Measurements from ENCODE around the gene SLX4. TPM values are rescaled to one million over a fixed set of nuclear protein-coding genes. Genes with fewer than 3 reads are reported as not detected.
"Not testable (repeated sequence)": the region's sequence is repeated elsewhere in the genome, so short reads cannot be mapped to it uniquely, and the experiment has no call there.

The SLX4 gene
- total RNA-seq, result 10 to 100 TPM; 14.3 to 14.9 TPM

GRCh38 chr16:3611146-3611975 lies at the start of gene SLX4:
TSS of gene SLX4 (minus strand) at chr16:3611606. CDS start at chr16:3608964, 2,642 bp downstream.
- DNase-seq, result peak; percentile 94
- CTCF ChIA-PET, result interaction anchor here (0.9 to 1.3 kb wide), 4 partner anchors 15 to 643 kb away, joined by 3 to 6 read pairs (median 4); no protein-coding TSS in a partner anchor
- POLR2A ChIA-PET, result interaction anchor here (0.8 to 1.5 kb wide), 14 partner anchors 11 to 929 kb away, joined by 3 to 33 read pairs (median 4); partner anchors contain the start of genes CREBBP, KCTD5 and NLRC3
- no peaks in the 10 kb centered on the region for H3K9me3 Mint-ChIP-seq
- H3K27me3 Mint-ChIP-seq, result no peaks in the 10 kb centered on the region
- H3K4me3 Mint-ChIP-seq, result peak within 1 kb of the TSS; percentile 100
- H3K27ac Mint-ChIP-seq, result peak within 1 kb of the TSS; percentile 99
- peaks cover 50% of the 10 kb centered on the region for H3K36me3 Mint-ChIP-seq (ENCODE audit: low read depth)
- H3K4me1 Mint-ChIP-seq, result peaks cover 57% of the 10 kb centered on the region

GRCh38 chr16:3659251-3659650 lies 47.8 kb upstream of the SLX4 start:
- DNase-seq, result no peak
- H3K27ac Mint-ChIP-seq, result peak overlapping the region; percentile 59
- no peak overlapping the region for H3K4me3 Mint-ChIP-seq
- POLR2A ChIA-PET, result no interaction called here
- H3K4me1 Mint-ChIP-seq, result peaks cover 15% of the 10 kb centered on the region
- H3K36me3 Mint-ChIP-seq (ENCODE audit: low read depth), result peaks cover 48% of the 10 kb centered on the region
- no peaks in the 10 kb centered on the region for H3K27me3 Mint-ChIP-seq
- no peaks in the 10 kb centered on the region for H3K9me3 Mint-ChIP-seq
- CTCF ChIA-PET, result interaction anchor here (1.0 to 1.3 kb wide), 2 partner anchors 10 to 30 kb away, joined by 4 to 6 read pairs; no protein-coding TSS in a partner anchor

GRCh38 chr16:3656491-3657468 lies 45.4 kb upstream of the SLX4 start:
- Mint-ChIP-seq H3K27me3 (no peaks in the 10 kb centered on the region), H3K9me3 (no peaks in the 10 kb centered on the region), H3K36me3 (ENCODE audit: low read depth) (peaks cover 41% of the 10 kb centered on the region), H3K4me3 (no peak overlapping the region), H3K27ac (no peak overlapping the region), H3K4me1 (peaks cover 17% of the 10 kb centered on the region)
- POLR2A ChIA-PET, result interaction anchor here (1.0 to 1.3 kb wide), 2 partner anchors 45 to 157 kb away, joined by 3 read pairs; no protein-coding TSS in a partner anchor
- no peak for DNase-seq
- CTCF ChIA-PET, result no interaction called here

GRCh38 chr16:3656160-3656490 lies 44.7 kb upstream of the SLX4 start:
- CTCF ChIA-PET, DNase-seq, H3K27me3 Mint-ChIP-seq, H3K27ac Mint-ChIP-seq, POLR2A ChIA-PET, H3K4me3 Mint-ChIP-seq, H3K9me3 Mint-ChIP-seq: not testable (repeated sequence)
- H3K4me1 Mint-ChIP-seq, result peaks cover 17% of the 10 kb centered on the region
- H3K36me3 Mint-ChIP-seq (ENCODE audit: low read depth), result peaks cover 41% of the 10 kb centered on the region

- no peak for DNase-seq
- ChIA-PET CTCF (interaction anchor here (1.0 to 1.3 kb wide), 2 partner anchors 29 to 48 kb away, joined by 3 to 5 read pairs; no protein-coding TSS in a partner anchor), POLR2A (no interaction called here)
- Mint-ChIP-seq H3K4me3 (no peak overlapping the region), H3K27me3 (no peaks in the 10 kb centered on the region), H3K4me1 (peaks cover 17% of the 10 kb centered on the region), H3K27ac (no peak overlapping the region), H3K9me3 (no peaks in the 10 kb centered on the region), H3K36me3 (ENCODE audit: low read depth) (peaks cover 38% of the 10 kb centered on the region)
These were observed 44.2 kb upstream of the SLX4 start for GRCh38 chr16:3655396-3656159.

GRCh38 chr16:3655030-3655395 lies 43.6 kb upstream of the SLX4 start:
- H3K36me3 Mint-ChIP-seq (ENCODE audit: low read depth), result peaks cover 37% of the 10 kb centered on the region
- no peak for DNase-seq
- H3K27ac Mint-ChIP-seq, result no peak overlapping the region
- ChIA-PET POLR2A (no interaction called here), CTCF (interaction anchor here (1.0 to 1.3 kb wide), 2 partner anchors 29 to 47 kb away, joined by 3 to 5 read pairs; no protein-coding TSS in a partner anchor)
- H3K4me1 Mint-ChIP-seq, result peaks cover 17% of the 10 kb centered on the region
- no peaks in the 10 kb centered on the region for H3K27me3 Mint-ChIP-seq
- no peaks in the 10 kb centered on the region for H3K9me3 Mint-ChIP-seq
- H3K4me3 Mint-ChIP-seq, result no peak overlapping the region

GRCh38 chr16:3654249-3654991 lies 43.0 kb upstream of the SLX4 start, which contains the start of gene DNASE1:
TSS of gene DNASE1 (plus strand) at chr16:3654691. CDS start at chr16:3655374, 683 bp downstream.
- peak; percentile 67 for DNase-seq
- peaks cover 12% of the 10 kb centered on the region for H3K4me1 Mint-ChIP-seq
- H3K27ac Mint-ChIP-seq, result no peak within 1 kb of the TSS
- peaks cover 31% of the 10 kb centered on the region for H3K36me3 Mint-ChIP-seq (ENCODE audit: low read depth)
- no peak within 1 kb of the TSS for H3K4me3 Mint-ChIP-seq
- H3K9me3 Mint-ChIP-seq, result no peaks in the 10 kb centered on the region
- ChIA-PET POLR2A (interaction anchor here (0.9 to 1.0 kb wide), 2 partner anchors 14 to 42 kb away, joined by 3 read pairs; no protein-coding TSS in a partner anchor), CTCF (interaction anchor here (0.7 to 1.3 kb wide), 7 partner anchors 10 to 598 kb away, joined by 3 to 5 read pairs (median 3); no protein-coding TSS in a partner anchor)
- H3K27me3 Mint-ChIP-seq, result no peaks in the 10 kb centered on the region

GRCh38 chr16:3652373-3653195 lies 41.2 kb upstream of the SLX4 start:
- H3K4me3 Mint-ChIP-seq, result no peak overlapping the region
- no peaks in the 10 kb centered on the region for H3K27me3 Mint-ChIP-seq
- ChIA-PET POLR2A (no interaction called here), CTCF (interaction anchor here (0.6 to 0.9 kb wide), 2 partner anchors 36 to 87 kb away, joined by 3 read pairs; no protein-coding TSS in a partner anchor)
- H3K9me3 Mint-ChIP-seq, result no peaks in the 10 kb centered on the region
- peaks cover 6% of the 10 kb centered on the region for H3K4me1 Mint-ChIP-seq
- no peak for DNase-seq
- H3K27ac Mint-ChIP-seq, result no peak overlapping the region
- H3K36me3 Mint-ChIP-seq (ENCODE audit: low read depth), result peaks cover 18% of the 10 kb centered on the region

- Mint-ChIP-seq H3K27me3 (no peaks in the 10 kb centered on the region), H3K36me3 (ENCODE audit: low read depth) (peaks cover 11% of the 10 kb centered on the region), H3K4me1 (peaks cover 2% of the 10 kb centered on the region), H3K27ac (no peak overlapping the region), H3K9me3 (no peaks in the 10 kb centered on the region), H3K4me3 (no peak overlapping the region)
- ChIA-PET POLR2A (no interaction called here), CTCF (interaction anchor here (0.9 kb wide), 1 partner anchor 36 kb away, joined by 3 read pairs; no protein-coding TSS in a partner anchor)
- no peak for DNase-seq
These were observed 40.3 kb upstream of the SLX4 start for GRCh38 chr16:3651461-3652372.

GRCh38 chr16:3650631-3651265 lies 39.3 kb upstream of the SLX4 start:
- CTCF ChIA-PET, result no interaction called here
- Mint-ChIP-seq H3K4me1 (peaks cover 10% of the 10 kb centered on the region), H3K9me3 (no peaks in the 10 kb centered on the region), H3K27ac (no peak overlapping the region), H3K27me3 (no peaks in the 10 kb centered on the region), H3K36me3 (ENCODE audit: low read depth) (peaks cover 9% of the 10 kb centered on the region), H3K4me3 (no peak overlapping the region)
- DNase-seq, result no peak
- POLR2A ChIA-PET, result no interaction called here
